Testis (tissue), 3 donors: ENCODE data around the gene TDRD1. TPM values are rescaled to one million over a fixed set of nuclear protein-coding genes. Genes with fewer than 3 reads are reported as not detected.
"Not testable (repeated sequence)": the region's sequence is repeated elsewhere in the genome, so short reads cannot be mapped to it uniquely, and the experiment has no call there.

Source experiments
- DNase-seq: peaks from one replicate; pipeline ENCODE4 v3.0.0-alpha.2; 2019
- H3K27ac ChIP-seq, 2 donors: fragments of 200-600 bp; sonication (generic); one replicate each; pipeline ENCODE4 v1.5.1; 2019
- H3K27me3 ChIP-seq: fragments of 200-600 bp; sonication (generic); one replicate; pipeline ENCODE4 v1.5.1; 2019
- H3K36me3 ChIP-seq: fragments of 200-600 bp; sonication (generic); one replicate; pipeline ENCODE4 v1.5.1; 2017; ENCODE audit warnings: low read depth; ENCODE audit errors: missing control alignments
- H3K4me1 ChIP-seq: fragments of 200-600 bp; sonication (generic); one replicate; pipeline ENCODE4 v1.5.1; 2019
- H3K4me3 ChIP-seq, 2 donors: fragments of 200-600 bp; sonication (generic); one replicate each; pipeline ENCODE4 v1.5.1; 2017 to 2019
- H3K9me3 ChIP-seq: fragments of 200-600 bp; sonication (generic); one replicate; pipeline ENCODE4 v1.5.1; 2017
- POLR2A ChIP-seq: fragments of 450-650 bp; IDR thresholded peaks from one replicate; pipeline ENCODE4 v1.6.1; 2017; ENCODE audit warnings: antibody characterized with exemption, mild to moderate bottlenecking, moderate library complexity
- WGBS, 2 donors: methylation state at CpG; one replicate each; pipeline ENCODE4 v1.1.5; 2018; 5-methylcytosine and 5-hydroxymethylcytosine counted together
- intact Hi-C: fragments of 100-400 bp; cut with DNase I; formaldehyde crosslinking; loops from one replicate; pipeline ENCODE4 v1.15.1; 2023; ENCODE audit warnings: low total_unique reads
- polyA plus RNA-seq: library from polyadenylated mRNA; stranded (reverse); fragments of 350-450 nt; fragmentation: Illumina TruSeq; extraction: RNeasy Lipid Tissue Mini Kit (QIAGEN cat#74804); gene quantifications from one replicate; pipeline ENCODE4 v1.2.3, GENCODE V29; 2014; ENCODE audit warnings: low read depth, low replicate concordance; ENCODE audit not compliant: insufficient read depth
- total RNA-seq, 2 donors: library from RNA; depleted of rRNA; stranded (reverse); fragments of >200 nt; gene quantifications; one replicate each; pipeline ENCODE4 v1.2.3, GENCODE V29; 2016
- TF ChIP-seq, protein P1 (sequence below), 3 experiments: fragments of 450-650 bp in 2 of 3; fragments of 200-600 bp in 1 of 3; sonication (generic) in 1 of 3; IDR thresholded peaks; one replicate each; pipeline ENCODE4 v1.5.1; 2016 to 2019; ENCODE audit warnings: antibody characterized with exemption in 3 of 3, mild to moderate bottlenecking in 2 of 3, moderate library complexity in 1 of 3

Gene TDRD1
- total and polyA plus RNA-seq, 3 donors from 2014 or later: 25.7 to 32.7 (median 32.3) TPM

DNA sequence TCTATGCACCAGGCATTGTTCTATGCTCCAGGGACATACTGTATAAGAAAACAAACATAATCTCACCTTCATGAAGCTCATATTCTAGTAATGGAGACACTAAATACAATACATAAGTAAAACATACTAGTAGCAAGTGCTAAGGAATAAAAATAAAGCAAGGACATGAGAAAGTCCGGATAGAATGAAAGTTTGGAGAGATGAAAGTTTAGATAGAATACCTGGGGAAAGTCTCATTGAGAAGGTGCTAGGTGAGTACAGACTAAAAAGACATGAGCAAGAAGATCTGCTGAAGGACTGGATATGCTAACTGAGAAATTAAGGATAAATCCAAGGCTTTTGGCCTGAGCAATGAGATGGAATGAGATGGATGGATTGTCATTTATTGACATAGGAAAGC is 39.1 kb upstream of the TDRD1 start:
- Histone ChIP-seq H3K4me3 (no peak overlapping the region), H3K36me3 (no peaks in the 10 kb centered on the region), H3K9me3 (no peaks in the 10 kb centered on the region), H3K27ac (no peak overlapping the region), H3K4me1 (no peaks in the 10 kb centered on the region), H3K27me3 (no peaks in the 10 kb centered on the region)
- DNase-seq: no peak
- intact Hi-C loops: no loop called here
- WGBS, 2 donors: 48 to 98% methylated on average over 1 of the region's 1 CpG
- TF ChIP-seq, protein P1, sequence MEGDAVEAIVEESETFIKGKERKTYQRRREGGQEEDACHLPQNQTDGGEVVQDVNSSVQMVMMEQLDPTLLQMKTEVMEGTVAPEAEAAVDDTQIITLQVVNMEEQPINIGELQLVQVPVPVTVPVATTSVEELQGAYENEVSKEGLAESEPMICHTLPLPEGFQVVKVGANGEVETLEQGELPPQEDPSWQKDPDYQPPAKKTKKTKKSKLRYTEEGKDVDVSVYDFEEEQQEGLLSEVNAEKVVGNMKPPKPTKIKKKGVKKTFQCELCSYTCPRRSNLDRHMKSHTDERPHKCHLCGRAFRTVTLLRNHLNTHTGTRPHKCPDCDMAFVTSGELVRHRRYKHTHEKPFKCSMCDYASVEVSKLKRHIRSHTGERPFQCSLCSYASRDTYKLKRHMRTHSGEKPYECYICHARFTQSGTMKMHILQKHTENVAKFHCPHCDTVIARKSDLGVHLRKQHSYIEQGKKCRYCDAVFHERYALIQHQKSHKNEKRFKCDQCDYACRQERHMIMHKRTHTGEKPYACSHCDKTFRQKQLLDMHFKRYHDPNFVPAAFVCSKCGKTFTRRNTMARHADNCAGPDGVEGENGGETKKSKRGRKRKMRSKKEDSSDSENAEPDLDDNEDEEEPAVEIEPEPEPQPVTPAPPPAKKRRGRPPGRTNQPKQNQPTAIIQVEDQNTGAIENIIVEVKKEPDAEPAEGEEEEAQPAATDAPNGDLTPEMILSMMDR (IDR thresholded peaks at IDR 0.05): no peak
- TF ChIP-seq POLR2A: no peak

DNA sequence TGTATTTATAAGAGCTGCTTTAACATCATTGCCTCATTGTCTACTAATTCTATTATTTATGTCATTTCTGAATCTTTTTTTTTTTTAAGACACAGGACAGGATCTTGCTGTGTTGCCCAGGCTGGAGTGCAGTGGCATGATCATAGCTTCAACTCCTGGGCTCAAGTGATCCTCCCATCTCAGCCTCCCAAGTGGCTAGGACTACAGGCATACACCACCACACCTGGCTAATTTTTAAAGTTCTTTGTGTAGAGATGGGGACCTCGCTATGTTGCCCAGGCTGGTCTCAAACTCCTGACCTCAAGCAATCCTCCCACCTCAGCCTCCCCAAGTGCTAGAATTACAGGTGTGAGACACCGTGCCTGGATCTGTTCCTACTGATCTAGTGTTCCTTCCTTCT is 38.3 kb upstream of the TDRD1 start:
- H3K9me3 ChIP-seq, H3K36me3 ChIP-seq, H3K4me1 ChIP-seq, DNase-seq, H3K4me3 ChIP-seq, H3K27me3 ChIP-seq, intact Hi-C loops, H3K27ac ChIP-seq: not testable (repeated sequence)
- 95 to 100% methylated on average over 2 of the region's 2 CpGs for WGBS, 2 donors

DNA sequence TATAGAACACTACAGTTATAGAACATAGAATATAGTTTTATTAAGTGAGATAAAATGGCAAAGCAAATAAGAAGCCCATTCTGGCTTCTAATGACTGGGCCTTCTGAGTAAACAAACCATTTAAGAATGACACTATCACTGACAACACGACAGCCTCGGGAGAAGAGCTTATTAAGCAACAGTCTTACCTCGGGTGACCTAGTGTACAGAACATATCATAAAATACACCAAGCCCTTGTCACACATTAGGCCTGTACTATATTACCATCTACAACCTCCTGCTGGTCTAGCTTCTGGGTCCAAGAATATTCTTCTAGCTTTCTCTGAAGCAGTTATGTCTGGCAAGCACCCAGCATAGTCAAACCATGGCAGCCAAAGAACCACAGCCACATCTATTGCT is 37.1 kb upstream of the TDRD1 start:
- H3K4me3 ChIP-seq: no peak overlapping the region
- no peaks in the 10 kb centered on the region for H3K36me3 ChIP-seq
- no peak overlapping the region for H3K27ac ChIP-seq
- no peak for TF ChIP-seq POLR2A
- TF ChIP-seq, protein P1 (IDR thresholded peaks at IDR 0.05): no peak
- H3K9me3 ChIP-seq: no peaks in the 10 kb centered on the region
- H3K27me3 ChIP-seq: no peaks in the 10 kb centered on the region
- no peaks in the 10 kb centered on the region for H3K4me1 ChIP-seq
- DNase-seq: no peak
- intact Hi-C loops: no loop called here
- 77 to 88% methylated on average over 3 of the region's 3 CpGs for WGBS, 2 donors

DNA sequence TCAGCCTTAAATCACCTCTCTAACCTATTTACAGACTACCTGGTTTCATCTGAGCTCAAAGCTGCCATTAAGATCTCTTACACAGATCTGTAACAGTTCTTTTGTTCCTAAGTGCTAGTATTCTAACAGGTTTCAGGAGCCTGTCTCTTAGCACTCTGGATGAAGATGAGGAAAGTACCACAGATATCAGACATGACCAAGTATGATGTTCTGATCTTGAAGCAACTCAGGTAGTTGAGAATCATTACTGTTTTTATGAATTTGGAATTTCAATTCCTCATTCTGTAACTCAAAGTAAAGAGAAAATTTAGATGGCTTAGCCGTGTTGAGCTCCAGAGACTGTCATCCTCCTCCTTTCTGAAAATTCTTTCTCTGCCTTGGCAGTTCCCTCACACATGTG is 36.0 kb upstream of the TDRD1 start:
- TF ChIP-seq POLR2A: no peak
- TF ChIP-seq, protein P1 (IDR thresholded peaks at IDR 0.05): no peak
- Histone ChIP-seq H3K36me3 (no peaks in the 10 kb centered on the region), H3K27ac (no peak overlapping the region), H3K27me3 (no peaks in the 10 kb centered on the region), H3K4me1 (no peaks in the 10 kb centered on the region), H3K4me3 (no peak overlapping the region), H3K9me3 (no peaks in the 10 kb centered on the region)
- no peak for DNase-seq
- intact Hi-C loops: no loop called here
- 86 to 96% methylated on average over 1 of the region's 1 CpG for WGBS, 2 donors

DNA sequence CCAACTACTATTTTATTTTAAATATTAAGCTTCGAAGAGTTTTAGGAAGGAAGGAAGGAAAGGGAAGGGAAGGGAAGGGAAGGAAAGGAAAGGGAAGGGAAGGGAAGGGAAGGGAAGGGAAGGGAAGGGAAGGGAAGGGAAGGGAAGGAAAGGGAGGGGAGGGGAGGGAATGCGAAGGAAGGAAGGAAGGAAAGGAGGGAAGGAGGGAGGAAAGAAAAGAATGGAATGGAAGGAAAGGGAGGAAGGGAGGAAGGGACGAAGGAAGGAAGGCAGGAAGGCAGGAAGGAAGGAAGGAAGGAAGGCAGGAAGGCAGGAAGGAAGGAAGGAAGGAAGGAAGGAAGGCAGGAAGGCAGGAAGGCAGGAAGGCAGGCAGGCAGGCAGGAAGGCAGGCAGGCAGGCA is 29.7 kb upstream of the TDRD1 start:
- H3K27ac ChIP-seq, H3K9me3 ChIP-seq, intact Hi-C loops, H3K4me1 ChIP-seq, H3K27me3 ChIP-seq, DNase-seq, H3K4me3 ChIP-seq, H3K36me3 ChIP-seq: not testable (repeated sequence)
- 95 to 98% methylated on average over 3 of the region's 3 CpGs for WGBS, 2 donors

DNA sequence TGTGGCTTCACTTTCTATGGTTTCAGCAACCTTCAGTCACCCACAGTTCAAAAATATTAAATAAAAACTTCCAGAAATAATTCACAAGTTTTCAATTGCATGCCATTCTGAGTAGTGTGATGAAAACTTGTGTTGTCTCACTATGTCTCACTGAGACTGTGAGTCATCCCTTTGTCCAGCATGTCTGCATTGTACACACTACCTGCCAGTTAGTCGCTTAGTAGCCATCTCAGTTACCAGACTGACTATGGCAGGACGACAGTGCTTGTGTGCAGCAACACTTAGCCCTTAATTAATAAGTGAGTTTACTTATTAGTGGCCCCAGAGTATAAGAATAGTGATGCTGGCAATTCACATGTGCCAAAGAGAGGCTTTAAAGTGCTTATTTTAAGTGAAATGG is 27.7 kb upstream of the TDRD1 start:
- intact Hi-C loops: no loop called here
- H3K4me1 ChIP-seq: no peaks in the 10 kb centered on the region
- H3K4me3 ChIP-seq: no peak overlapping the region
- no peak for TF ChIP-seq POLR2A
- TF ChIP-seq, protein P1 (IDR thresholded peaks at IDR 0.05): no peak
- 90% methylated on average over 2 of the region's 2 CpGs for WGBS, 2 donors
- DNase-seq: no peak
- no peak overlapping the region for H3K27ac ChIP-seq
- H3K36me3 ChIP-seq: no peaks in the 10 kb centered on the region
- H3K27me3 ChIP-seq: no peaks in the 10 kb centered on the region
- no peaks in the 10 kb centered on the region for H3K9me3 ChIP-seq
